SK-N-SH (cell line): ENCODE measurements around the gene SLAIN1. TPM values are rescaled to one million over a fixed set of nuclear protein-coding genes. Genes with fewer than 3 reads are reported as not detected.

Experiments used
- CTCF ChIA-PET: fragments of 300-600, 350-600 bp; formaldehyde crosslinking; extraction: SDS; loops from one replicate; lab custom pipeline; 2021; lab: Yijun Ruan, JAX
- POLR2A ChIA-PET: fragments of 350-600 bp; sonication (Branson Sonifier 250); formaldehyde crosslinking; extraction: SDS; loops from one replicate; lab custom pipeline; 2020; ENCODE audit warnings: antibody characterized with exemption, inconsistent platforms; lab: Yijun Ruan, JAX
- DNase-seq: peaks from one replicate; pipeline ENCODE4 v3.0.0; 2012
- H2AFZ ChIP-seq: fragments of 200-600 bp; sonication (generic); 2 replicates; pipeline ENCODE4 v1.8.1; 2016; ENCODE audit warnings: antibody characterized with exemption, mild to moderate bottlenecking, low read depth
- H3F3A ChIP-seq: fragments of 200-600 bp; sonication (generic); replicated peaks from 2 replicates; pipeline ENCODE3; 2016; ENCODE audit warnings: antibody characterized with exemption, mild to moderate bottlenecking; ENCODE audit not compliant: insufficient read depth
- H3K27ac ChIP-seq, 2 experiments: fragments of 200-500 bp in 1 of 2; fragments of 200-600 bp in 1 of 2; sonication (Bioruptor generic) in 1 of 2; sonication (generic), shearing (Covaris generic) in 1 of 2; 2 replicates each; pipeline versions ENCODE4 v1.5.1 to v1.6.1; 2014 to 2016; ENCODE audit warnings: low read depth in 2 of 2, inconsistent platforms in 1 of 2, low read length in 1 of 2, mild to moderate bottlenecking in 1 of 2, mixed read lengths in 1 of 2
- H3K27me3 ChIP-seq: fragments of 200-600 bp; sonication (generic), shearing (Covaris generic); 2 replicates; pipeline ENCODE4 v1.6.1; 2016; ENCODE audit warnings: mixed run types; ENCODE audit not compliant: insufficient read depth
- H3K36me3 ChIP-seq, 2 experiments: fragments of 200-500 bp in 1 of 2; fragments of 200-600 bp in 1 of 2; sonication (Bioruptor generic) in 1 of 2; sonication (generic) in 1 of 2; replicated peaks in 1 of 2; 2 replicates each; pipeline versions ENCODE3 to v1.5.1; 2014 to 2016; ENCODE audit warnings: low read length in 1 of 2, mild to moderate bottlenecking in 1 of 2; ENCODE audit not compliant: insufficient read depth in 2 of 2, control insufficient read depth in 1 of 2
- H3K4me1 ChIP-seq, 2 experiments: fragments of 200-500 bp in 1 of 2; fragments of 200-600 bp in 1 of 2; sonication (Bioruptor generic) in 1 of 2; sonication (generic), shearing (Covaris generic) in 1 of 2; 2 replicates each; pipeline versions ENCODE4 v1.5.1 to v1.6.1; 2014 to 2016; ENCODE audit warnings: low read depth in 1 of 2, low read length in 1 of 2, mixed run types in 1 of 2; ENCODE audit not compliant: insufficient read depth in 2 of 2, control insufficient read depth in 1 of 2
- H3K4me2 ChIP-seq: fragments of 200-600 bp; sonication (generic), shearing (Covaris generic); 2 replicates; pipeline ENCODE4 v1.6.1; 2017; ENCODE audit warnings: mixed run types
- H3K4me3 ChIP-seq, 2 experiments: fragments of 200-500 bp in 1 of 2; fragments of 200-600 bp in 1 of 2; sonication (Bioruptor generic) in 1 of 2; sonication (generic), shearing (Covaris generic) in 1 of 2; 2 replicates each; pipeline versions ENCODE4 v1.5.1 to v1.8.1; 2014 to 2016; ENCODE audit warnings: low read depth in 2 of 2, inconsistent platforms in 1 of 2, low read length in 1 of 2, mild to moderate bottlenecking in 1 of 2, mixed read lengths in 1 of 2, moderate library complexity in 1 of 2
- H3K79me2 ChIP-seq: fragments of 200-600 bp; sonication (generic); 2 replicates; pipeline ENCODE4 v1.8.1; 2017; ENCODE audit warnings: mild to moderate bottlenecking; ENCODE audit not compliant: insufficient read depth
- H3K9ac ChIP-seq: fragments of 200-600 bp; sonication (generic); 2 replicates; pipeline ENCODE4 v1.6.1; 2017; ENCODE audit warnings: mixed run types
- H3K9me2 ChIP-seq: fragments of 200-600 bp; sonication (generic); 2 replicates; pipeline ENCODE4 v1.6.1; 2017; ENCODE audit warnings: mixed run types
- H3K9me3 ChIP-seq: fragments of 200-600 bp; sonication (generic); 2 replicates; pipeline ENCODE4 v1.6.1; 2017; ENCODE audit warnings: mixed run types, mild to moderate bottlenecking, moderate library complexity
- H4K20me1 ChIP-seq: fragments of 200-600 bp; sonication (generic); 2 replicates; pipeline ENCODE4 v1.6.1; 2017; ENCODE audit warnings: mild to moderate bottlenecking, mixed run types; ENCODE audit not compliant: insufficient read depth
- ELF1 ChIP-seq: IDR thresholded peaks from 2 replicates; pipeline ENCODE4 v1.4.0; 2012
- EP300 ChIP-seq, 2 experiments: IDR thresholded peaks; 2 replicates each; pipeline versions ENCODE4 v1.4.0 to v1.6.1; 2012; ENCODE audit warnings: borderline replicate concordance in 1 of 2, low read depth in 1 of 2, low read length in 1 of 2
- FOSL2 ChIP-seq: IDR thresholded peaks from 2 replicates; pipeline ENCODE4 v1.4.0; 2012; ENCODE audit warnings: low read depth, mild to moderate bottlenecking, moderate library complexity, borderline replicate concordance
- FOXM1 ChIP-seq: IDR thresholded peaks from 2 replicates; pipeline ENCODE4 v1.4.0; 2012; ENCODE audit warnings: low read depth, mild to moderate bottlenecking
- GABPA ChIP-seq: IDR thresholded peaks from 2 replicates; pipeline ENCODE4 v1.4.0; 2012; ENCODE audit warnings: low read depth, mild to moderate bottlenecking
- GATA2 ChIP-seq: sonication (generic); formaldehyde crosslinking; IDR thresholded peaks from 2 replicates; pipeline ENCODE4 v1.5.0; 2020; ENCODE audit warnings: mild to moderate bottlenecking, missing genetic modification reagents
- JUND ChIP-seq: IDR thresholded peaks from 2 replicates; pipeline ENCODE4 v1.4.0; 2012
- MEF2A ChIP-seq: IDR thresholded peaks from 2 replicates; pipeline ENCODE4 v1.4.0; 2012; ENCODE audit warnings: low read depth, borderline replicate concordance
- NFIC ChIP-seq: IDR thresholded peaks from 2 replicates; pipeline ENCODE4 v1.4.0; 2012; ENCODE audit warnings: borderline replicate concordance
- POLR2AphosphoS5 ChIP-seq: IDR thresholded peaks from 2 replicates; pipeline ENCODE4 v1.6.1; 2012; ENCODE audit warnings: low read depth, low read length
- RAD21 ChIP-seq: IDR thresholded peaks from 2 replicates; pipeline ENCODE4 v1.6.1; 2012; ENCODE audit warnings: mild to moderate bottlenecking, low read length
- RCOR1 ChIP-seq: fragments of 150-350 bp; IDR thresholded peaks from 2 replicates; pipeline ENCODE4 v1.6.1; 2017; ENCODE audit warnings: antibody characterized with exemption, low read length
- RFX5 ChIP-seq: IDR thresholded peaks from 2 replicates; pipeline ENCODE4 v1.6.1; 2012; ENCODE audit warnings: mild to moderate bottlenecking, improper control_type of control experiment, low read length
- SMC3 ChIP-seq: IDR thresholded peaks from 2 replicates; pipeline ENCODE4 v1.6.1; 2012; ENCODE audit warnings: low read depth, low read length, improper control_type of control experiment
- TCF12 ChIP-seq: IDR thresholded peaks from 2 replicates; pipeline ENCODE4 v1.4.0; 2012
- WGBS: methylation state at CpG from one replicate; pipeline ENCODE4 v1.1.6; 2017; ENCODE audit warnings: low lambda C conversion rate; 5-methylcytosine and 5-hydroxymethylcytosine counted together
- polyA plus RNA-seq, 3 experiments: library from polyadenylated mRNA; depleted of rRNA; stranded (reverse); fragments of >200 nt; gene quantifications; 2 replicates each; pipeline ENCODE4 v1.2.3, GENCODE V29; 2012
- TF ChIP-seq, protein P1 (sequence below): IDR thresholded peaks from 2 replicates; pipeline ENCODE4 v1.4.0; 2012; ENCODE audit warnings: low read depth
- TF ChIP-seq, protein P2 (sequence below): IDR thresholded peaks from 2 replicates; pipeline ENCODE4; 2012
- TF ChIP-seq, protein P3 (sequence below): fragments of 150-350 bp; IDR thresholded peaks from 2 replicates; pipeline ENCODE4 v1.6.1; 2017; ENCODE audit warnings: antibody characterized with exemption, low read length, low read depth, borderline replicate concordance
- TF ChIP-seq, protein P4 (sequence below): IDR thresholded peaks from 2 replicates; pipeline ENCODE4 v1.4.0; 2012; ENCODE audit warnings: low read depth, borderline replicate concordance
- TF ChIP-seq, protein P5 (sequence below): fragments of 200-600 bp; sonication (generic); IDR thresholded peaks from 2 replicates; pipeline ENCODE4 v1.6.1; 2017; ENCODE audit warnings: antibody characterized with exemption, mild to moderate bottlenecking, moderate library complexity

The SLAIN1 gene
- polyA plus RNA-seq, 1 of the 3 experiments (the other 2 are of a cell fraction), result 1.6 TPM

DNA sequence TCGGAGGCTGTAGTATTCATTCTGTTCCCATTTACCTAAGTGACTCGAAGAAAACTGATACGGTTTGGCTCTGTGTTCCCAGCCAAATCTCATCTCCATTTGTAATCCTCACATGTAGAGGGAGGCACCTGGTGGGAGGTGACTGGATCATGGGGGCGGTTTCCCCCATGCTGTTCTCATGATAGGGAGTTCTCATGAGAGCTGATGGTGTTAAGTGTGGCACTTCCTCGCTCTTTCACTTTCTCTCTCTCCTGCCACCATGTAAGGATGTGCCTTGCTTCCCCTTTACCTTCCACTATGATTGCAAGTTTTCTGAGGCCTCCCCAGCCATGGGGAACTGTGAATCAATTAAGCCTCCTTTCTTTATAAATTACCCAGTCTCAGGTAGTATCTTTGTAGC is 23.5 kb downstream of the SLAIN1 start:
- H3K9me3 ChIP-seq, result no peaks in the 10 kb centered on the region
- H3K27ac ChIP-seq, result no peak overlapping the region
- POLR2A ChIA-PET, result no interaction called here
- no peak overlapping the region for H3K4me3 ChIP-seq
- H3K9me2 ChIP-seq, result no peaks in the 10 kb centered on the region
- H3K36me3 ChIP-seq, result no peaks in the 10 kb centered on the region
- no peaks in the 10 kb centered on the region for H3F3A ChIP-seq
- no peak overlapping the region for H2AFZ ChIP-seq
- no peaks in the 10 kb centered on the region for H3K79me2 ChIP-seq
- TF ChIP-seq, protein P1, sequence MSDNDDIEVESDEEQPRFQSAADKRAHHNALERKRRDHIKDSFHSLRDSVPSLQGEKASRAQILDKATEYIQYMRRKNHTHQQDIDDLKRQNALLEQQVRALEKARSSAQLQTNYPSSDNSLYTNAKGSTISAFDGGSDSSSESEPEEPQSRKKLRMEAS, result no peak
- TF ChIP-seq ELF1 (no peak), MEF2A (no peak), POLR2AphosphoS5 (no peak), TCF12 (no peak), JUND (no peak), SMC3 (no peak), NFIC (no peak), GABPA (no peak)
- TF ChIP-seq, protein P2, sequence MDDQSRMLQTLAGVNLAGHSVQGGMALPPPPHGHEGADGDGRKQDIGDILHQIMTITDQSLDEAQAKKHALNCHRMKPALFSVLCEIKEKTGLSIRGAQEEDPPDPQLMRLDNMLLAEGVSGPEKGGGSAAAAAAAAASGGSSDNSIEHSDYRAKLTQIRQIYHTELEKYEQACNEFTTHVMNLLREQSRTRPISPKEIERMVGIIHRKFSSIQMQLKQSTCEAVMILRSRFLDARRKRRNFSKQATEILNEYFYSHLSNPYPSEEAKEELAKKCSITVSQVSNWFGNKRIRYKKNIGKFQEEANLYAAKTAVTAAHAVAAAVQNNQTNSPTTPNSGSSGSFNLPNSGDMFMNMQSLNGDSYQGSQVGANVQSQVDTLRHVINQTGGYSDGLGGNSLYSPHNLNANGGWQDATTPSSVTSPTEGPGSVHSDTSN, result no peak
- TF ChIP-seq, protein P3, sequence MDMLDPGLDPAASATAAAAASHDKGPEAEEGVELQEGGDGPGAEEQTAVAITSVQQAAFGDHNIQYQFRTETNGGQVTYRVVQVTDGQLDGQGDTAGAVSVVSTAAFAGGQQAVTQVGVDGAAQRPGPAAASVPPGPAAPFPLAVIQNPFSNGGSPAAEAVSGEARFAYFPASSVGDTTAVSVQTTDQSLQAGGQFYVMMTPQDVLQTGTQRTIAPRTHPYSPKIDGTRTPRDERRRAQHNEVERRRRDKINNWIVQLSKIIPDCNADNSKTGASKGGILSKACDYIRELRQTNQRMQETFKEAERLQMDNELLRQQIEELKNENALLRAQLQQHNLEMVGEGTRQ, result no peak
- H3K4me2 ChIP-seq, result no peak overlapping the region
- H3K27me3 ChIP-seq, result no peaks in the 10 kb centered on the region
- 65% methylated on average over 5 of the region's 5 CpGs for WGBS
- H4K20me1 ChIP-seq, result no peaks in the 10 kb centered on the region
- no peak for DNase-seq
- H3K9ac ChIP-seq, result no peak overlapping the region
- no peaks in the 10 kb centered on the region for H3K4me1 ChIP-seq
- CTCF ChIA-PET, result no interaction called here

DNA sequence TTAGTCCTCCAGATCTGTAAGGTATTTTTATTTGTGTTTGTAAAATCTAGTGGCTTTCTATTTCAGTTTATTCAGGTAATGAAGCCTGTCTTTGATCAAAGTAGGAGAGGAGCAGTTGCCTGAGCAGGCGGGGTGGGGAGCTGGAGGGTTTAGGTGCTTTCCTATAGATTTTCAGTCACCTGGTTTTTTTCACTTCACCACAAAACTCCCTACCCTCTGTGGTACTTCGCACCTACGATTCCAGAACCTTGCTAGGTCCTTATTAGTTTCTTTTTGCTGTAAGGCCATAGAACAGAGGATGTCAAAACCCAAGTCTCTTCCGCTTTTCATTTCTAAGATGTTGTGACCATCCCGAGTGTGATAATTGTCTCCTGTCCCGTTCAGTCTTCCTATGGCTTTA is 26.6 kb downstream of the SLAIN1 start:
- no peaks in the 10 kb centered on the region for H3K9me3 ChIP-seq
- H3F3A ChIP-seq, result no peaks in the 10 kb centered on the region
- H3K27ac ChIP-seq, result no peak overlapping the region
- ChIA-PET POLR2A (no interaction called here), CTCF (interaction anchor here (0.6 kb wide), 1 partner anchor 16 kb away, joined by 3 read pairs; no protein-coding TSS in a partner anchor)
- no peak overlapping the region for H2AFZ ChIP-seq
- DNase-seq, result no peak
- H3K9ac ChIP-seq, result no peak overlapping the region
- no peaks in the 10 kb centered on the region for H3K79me2 ChIP-seq
- H3K36me3 ChIP-seq, result no peaks in the 10 kb centered on the region
- no peaks in the 10 kb centered on the region for H4K20me1 ChIP-seq
- no peaks in the 10 kb centered on the region for H3K27me3 ChIP-seq
- no peaks in the 10 kb centered on the region for H3K9me2 ChIP-seq
- WGBS, result 76% methylated on average over 6 of the region's 6 CpGs
- H3K4me1 ChIP-seq, result peaks cover 0 to 11% of the 10 kb centered on the region in 2 experiments; a peak in 1 of 4 replicates
- no peak overlapping the region for H3K4me3 ChIP-seq
- TF ChIP-seq ELF1, result no peak
- no peak for TF ChIP-seq FOXM1
- no peak overlapping the region for H3K4me2 ChIP-seq

DNA sequence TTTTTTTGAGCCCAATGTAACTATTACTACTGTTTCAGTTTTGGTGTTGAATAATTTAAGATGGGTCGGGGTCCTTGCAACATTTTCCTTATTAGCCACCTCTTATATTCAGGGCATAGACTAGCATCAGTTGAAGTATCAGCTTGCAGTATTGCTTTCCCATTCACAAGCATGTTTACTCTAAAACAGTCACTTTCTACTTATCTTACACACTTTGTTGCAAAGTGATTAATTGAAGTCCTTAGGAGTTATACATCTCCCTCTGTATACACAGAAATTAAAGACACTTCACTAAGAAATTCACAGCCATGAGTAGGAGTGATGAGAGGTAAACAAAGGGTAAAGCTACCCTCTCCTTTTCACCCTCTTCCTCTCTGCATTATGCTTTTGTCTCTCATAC is 27.6 kb downstream of the SLAIN1 start:
- 56% methylated on average over 1 of the region's 1 CpG for WGBS
- H3K4me3 ChIP-seq, result no peak overlapping the region
- CTCF ChIA-PET, result no interaction called here

More for the DNA sequence above, 27.6 kb downstream of the SLAIN1 start:
- H3K4me2 ChIP-seq, result no peak overlapping the region
- H3K9me2 ChIP-seq, result no peaks in the 10 kb centered on the region
- POLR2A ChIA-PET, result no interaction called here
- H2AFZ ChIP-seq, result no peak overlapping the region
- no peaks in the 10 kb centered on the region for H3K9me3 ChIP-seq
- no peaks in the 10 kb centered on the region for H3F3A ChIP-seq
- H3K4me1 ChIP-seq, result peaks cover 0 to 11% of the 10 kb centered on the region in 2 experiments; a peak in 1 of 4 replicates
- H4K20me1 ChIP-seq, result no peaks in the 10 kb centered on the region
- no peaks in the 10 kb centered on the region for H3K79me2 ChIP-seq
- H3K9ac ChIP-seq, result no peak overlapping the region
- H3K27ac ChIP-seq, result no peak overlapping the region
- H3K36me3 ChIP-seq, result no peaks in the 10 kb centered on the region
- DNase-seq, result no peak
- H3K27me3 ChIP-seq, result no peaks in the 10 kb centered on the region
- TF ChIP-seq GABPA (no peak), RCOR1 (no peak), TCF12 (no peak), EP300 (IDR thresholded peaks at IDR 0.05; ENCODE audit: borderline replicate concordance in 1 of 2, low read depth in 1 of 2, low read length in 1 of 2) (no peak), RFX5 (no peak), MEF2A (no peak), FOSL2 (no peak), POLR2AphosphoS5 (no peak), GATA2 (CRISPR knock-in tag) (no peak), RAD21 (no peak)
- TF ChIP-seq, protein P4, sequence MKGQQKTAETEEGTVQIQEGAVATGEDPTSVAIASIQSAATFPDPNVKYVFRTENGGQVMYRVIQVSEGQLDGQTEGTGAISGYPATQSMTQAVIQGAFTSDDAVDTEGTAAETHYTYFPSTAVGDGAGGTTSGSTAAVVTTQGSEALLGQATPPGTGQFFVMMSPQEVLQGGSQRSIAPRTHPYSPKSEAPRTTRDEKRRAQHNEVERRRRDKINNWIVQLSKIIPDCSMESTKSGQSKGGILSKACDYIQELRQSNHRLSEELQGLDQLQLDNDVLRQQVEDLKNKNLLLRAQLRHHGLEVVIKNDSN, result no peak
- TF ChIP-seq, protein P5, sequence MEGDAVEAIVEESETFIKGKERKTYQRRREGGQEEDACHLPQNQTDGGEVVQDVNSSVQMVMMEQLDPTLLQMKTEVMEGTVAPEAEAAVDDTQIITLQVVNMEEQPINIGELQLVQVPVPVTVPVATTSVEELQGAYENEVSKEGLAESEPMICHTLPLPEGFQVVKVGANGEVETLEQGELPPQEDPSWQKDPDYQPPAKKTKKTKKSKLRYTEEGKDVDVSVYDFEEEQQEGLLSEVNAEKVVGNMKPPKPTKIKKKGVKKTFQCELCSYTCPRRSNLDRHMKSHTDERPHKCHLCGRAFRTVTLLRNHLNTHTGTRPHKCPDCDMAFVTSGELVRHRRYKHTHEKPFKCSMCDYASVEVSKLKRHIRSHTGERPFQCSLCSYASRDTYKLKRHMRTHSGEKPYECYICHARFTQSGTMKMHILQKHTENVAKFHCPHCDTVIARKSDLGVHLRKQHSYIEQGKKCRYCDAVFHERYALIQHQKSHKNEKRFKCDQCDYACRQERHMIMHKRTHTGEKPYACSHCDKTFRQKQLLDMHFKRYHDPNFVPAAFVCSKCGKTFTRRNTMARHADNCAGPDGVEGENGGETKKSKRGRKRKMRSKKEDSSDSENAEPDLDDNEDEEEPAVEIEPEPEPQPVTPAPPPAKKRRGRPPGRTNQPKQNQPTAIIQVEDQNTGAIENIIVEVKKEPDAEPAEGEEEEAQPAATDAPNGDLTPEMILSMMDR, result no peak
- TF ChIP-seq, protein P1, result no peak
